ENCODE results near the gene RPL32.
"Not testable (repeated sequence)": the region's sequence is repeated elsewhere in the genome, so short reads cannot be mapped to it uniquely, and the experiment has no call there.

RPL32 gene

DNA sequence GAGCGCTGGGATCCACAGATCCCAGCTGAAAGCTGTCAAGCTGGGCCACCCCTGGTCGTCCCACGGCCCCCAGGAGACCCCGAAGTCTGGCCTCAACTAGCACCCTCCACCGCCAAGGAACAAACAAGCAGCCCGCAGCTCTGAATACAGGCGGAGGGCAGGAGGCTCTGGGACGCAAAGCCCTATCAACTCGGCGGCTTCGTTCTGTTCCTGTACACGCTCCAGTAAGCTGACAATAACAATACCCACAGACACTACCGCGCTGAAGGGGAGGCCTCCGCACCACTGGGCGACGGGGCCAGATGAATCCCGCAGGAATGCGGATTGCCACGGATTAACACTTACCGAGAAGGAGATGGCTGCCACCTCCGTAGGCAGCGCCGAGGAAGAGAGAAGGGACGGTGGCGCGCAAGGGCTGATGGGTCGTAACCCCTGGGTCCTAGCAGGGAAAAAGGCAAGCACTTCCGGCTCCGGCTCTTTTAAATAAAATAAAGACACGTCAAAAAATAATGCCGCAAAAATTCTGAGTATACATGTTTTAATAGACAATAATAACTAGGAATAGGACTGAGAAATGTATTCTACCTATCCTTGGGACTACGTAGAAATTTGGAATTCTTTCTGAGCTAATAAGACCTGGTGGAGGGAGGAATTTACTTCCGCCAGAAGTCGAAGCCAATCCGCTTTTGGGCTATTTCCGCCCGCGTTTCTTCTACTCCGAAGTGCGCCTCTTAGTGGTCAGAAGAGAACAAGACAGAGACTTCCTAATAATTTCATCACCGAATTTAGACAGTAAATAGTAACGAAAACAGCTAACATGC is at the start of gene RPL32:
Gene RPL32, minus strand, starts transcription at position 417 of the 821 bp plus-strand sequence. CDS start 1,328 bp downstream, outside the sequence.
- ATAC-seq, result peak; percentile 85 to 86

GRCh38 chr3:12890610-12891390 is 49.4 kb upstream of the RPL32 start:
- no peak for ATAC-seq

- no peak for ATAC-seq
These were observed 45.4 kb upstream of the RPL32 start for GRCh38 chr3:12886736-12887135.

GRCh38 chr3:12886106-12886679 is 44.8 kb upstream of the RPL32 start:
- ATAC-seq, result peak; percentile 58 to 73

- no peak for ATAC-seq
These were observed 44.2 kb upstream of the RPL32 start for GRCh38 chr3:12885583-12885930.

DNA sequence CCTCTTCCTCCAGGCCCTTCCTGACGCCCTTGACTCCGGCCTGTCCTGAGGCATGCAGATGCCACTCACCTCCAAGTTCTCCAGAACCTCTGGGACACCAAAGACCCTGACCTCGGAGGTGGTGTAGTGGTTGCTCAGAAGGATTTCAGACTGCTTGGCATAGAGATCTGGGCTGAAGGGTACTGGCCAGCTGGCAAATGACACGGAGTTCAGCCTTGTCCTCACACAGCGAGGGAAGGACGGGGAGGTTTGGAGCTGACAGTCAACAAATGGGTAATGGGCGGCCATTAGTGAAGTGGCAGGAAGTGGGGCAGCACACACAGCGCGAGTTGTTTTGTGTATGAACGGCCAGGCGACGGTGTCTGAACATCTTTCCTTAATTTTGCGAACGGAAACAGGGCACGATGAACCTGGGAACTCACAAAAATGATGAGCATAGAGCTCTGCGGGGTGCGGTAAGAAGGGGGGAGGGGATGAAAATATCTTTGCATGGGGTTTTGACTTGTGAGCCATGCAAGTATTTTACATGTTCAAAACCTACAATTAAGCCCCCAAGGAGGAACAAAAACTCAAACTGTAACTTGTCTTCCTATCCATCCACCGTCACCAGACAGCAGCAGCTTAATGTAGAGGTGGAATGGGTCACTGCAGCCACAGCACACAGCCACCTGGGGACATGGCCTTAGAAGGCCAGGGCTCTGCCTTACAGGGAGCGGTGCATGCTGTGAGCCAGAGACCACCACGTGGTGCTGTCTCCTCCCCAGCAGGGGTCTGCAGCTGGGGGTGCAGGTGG is 43.6 kb upstream of the RPL32 start:
- ATAC-seq, result no peak

- ATAC-seq, result no peak
These were observed 42.9 kb upstream of the RPL32 start for GRCh38 chr3:12884186-12884680.

- ATAC-seq, result no peak
These were observed 41.3 kb upstream of the RPL32 start for GRCh38 chr3:12882336-12883310.

GRCh38 chr3:12881858-12882257 is 40.5 kb upstream of the RPL32 start:
- not testable (repeated sequence) for ATAC-seq

DNA sequence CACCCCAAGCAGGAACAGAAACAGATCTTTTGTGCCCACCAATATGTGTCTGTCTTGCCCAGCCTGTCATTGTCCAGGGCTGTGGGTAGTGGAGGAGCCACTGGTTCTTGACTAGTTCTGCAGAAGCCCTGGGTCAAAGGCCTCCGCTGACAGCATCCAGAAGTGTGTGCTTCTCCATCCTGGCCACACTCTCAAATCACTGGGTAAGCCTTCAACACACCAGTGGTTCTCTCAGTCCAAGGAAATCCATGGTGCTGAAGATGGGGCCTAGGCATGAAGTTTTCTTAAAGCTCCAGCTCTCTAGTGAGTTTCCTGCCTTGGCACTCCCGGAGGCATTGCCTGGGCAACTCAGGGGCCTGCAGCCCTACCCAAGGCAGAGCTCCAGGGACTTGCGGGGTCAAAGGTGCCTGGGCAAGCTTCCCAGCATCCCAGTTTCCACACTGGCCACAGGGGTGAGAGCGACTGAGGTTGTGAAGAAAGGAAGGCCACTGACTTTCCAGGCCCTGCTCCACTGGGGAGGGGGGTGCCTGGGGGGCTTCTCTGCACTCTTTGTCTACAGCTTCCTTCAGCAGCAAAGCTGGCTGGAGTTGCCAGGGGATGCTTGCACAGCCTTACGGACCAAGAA is 37.9 kb upstream of the RPL32 start:
- ATAC-seq, result no peak

GRCh38 chr3:12878758-12879157 is 37.4 kb upstream of the RPL32 start:
- ATAC-seq, result not testable (repeated sequence)

DNA sequence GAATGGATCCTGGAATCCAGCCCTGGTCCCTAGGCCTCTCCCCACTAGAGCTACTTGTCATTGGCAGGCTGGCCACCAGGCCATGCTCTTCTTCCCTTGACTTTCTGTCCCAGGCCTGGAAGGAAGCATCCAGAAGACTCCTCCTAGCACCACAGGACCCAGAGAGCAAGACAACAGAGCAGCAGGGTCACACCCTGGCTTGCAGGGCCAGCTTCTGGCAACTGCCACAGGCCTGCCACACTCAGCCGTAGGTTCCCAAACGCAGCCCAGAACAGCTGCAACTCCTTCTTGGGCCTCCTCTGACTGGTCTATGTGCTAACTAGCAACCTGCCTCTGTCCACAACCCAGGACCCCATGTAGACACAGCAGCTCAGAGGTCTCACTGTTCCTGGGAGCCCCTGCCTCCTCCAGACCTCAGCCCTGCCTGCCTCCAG is 36.8 kb upstream of the RPL32 start:
- ATAC-seq, result no peak

DNA sequence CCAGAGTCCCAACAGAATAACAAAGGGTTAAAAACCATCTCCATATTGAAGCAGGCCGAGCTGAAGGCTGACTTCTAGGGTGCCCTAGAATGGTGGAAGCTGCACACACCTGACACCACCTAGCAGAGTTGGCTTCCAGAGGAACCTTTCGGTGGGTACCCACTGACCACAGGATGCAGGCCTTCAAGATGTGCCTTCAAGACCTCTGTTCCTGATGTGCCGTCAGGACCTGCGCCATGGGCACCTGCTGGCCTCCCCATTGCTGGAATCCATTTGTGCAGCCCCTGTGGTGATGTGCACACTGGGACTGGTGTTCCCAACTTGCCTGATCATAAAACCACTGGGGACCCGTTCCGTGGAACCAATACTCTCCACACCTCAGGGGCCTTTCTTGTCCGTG is 35.7 kb upstream of the RPL32 start:
- ATAC-seq, result no peak

DNA sequence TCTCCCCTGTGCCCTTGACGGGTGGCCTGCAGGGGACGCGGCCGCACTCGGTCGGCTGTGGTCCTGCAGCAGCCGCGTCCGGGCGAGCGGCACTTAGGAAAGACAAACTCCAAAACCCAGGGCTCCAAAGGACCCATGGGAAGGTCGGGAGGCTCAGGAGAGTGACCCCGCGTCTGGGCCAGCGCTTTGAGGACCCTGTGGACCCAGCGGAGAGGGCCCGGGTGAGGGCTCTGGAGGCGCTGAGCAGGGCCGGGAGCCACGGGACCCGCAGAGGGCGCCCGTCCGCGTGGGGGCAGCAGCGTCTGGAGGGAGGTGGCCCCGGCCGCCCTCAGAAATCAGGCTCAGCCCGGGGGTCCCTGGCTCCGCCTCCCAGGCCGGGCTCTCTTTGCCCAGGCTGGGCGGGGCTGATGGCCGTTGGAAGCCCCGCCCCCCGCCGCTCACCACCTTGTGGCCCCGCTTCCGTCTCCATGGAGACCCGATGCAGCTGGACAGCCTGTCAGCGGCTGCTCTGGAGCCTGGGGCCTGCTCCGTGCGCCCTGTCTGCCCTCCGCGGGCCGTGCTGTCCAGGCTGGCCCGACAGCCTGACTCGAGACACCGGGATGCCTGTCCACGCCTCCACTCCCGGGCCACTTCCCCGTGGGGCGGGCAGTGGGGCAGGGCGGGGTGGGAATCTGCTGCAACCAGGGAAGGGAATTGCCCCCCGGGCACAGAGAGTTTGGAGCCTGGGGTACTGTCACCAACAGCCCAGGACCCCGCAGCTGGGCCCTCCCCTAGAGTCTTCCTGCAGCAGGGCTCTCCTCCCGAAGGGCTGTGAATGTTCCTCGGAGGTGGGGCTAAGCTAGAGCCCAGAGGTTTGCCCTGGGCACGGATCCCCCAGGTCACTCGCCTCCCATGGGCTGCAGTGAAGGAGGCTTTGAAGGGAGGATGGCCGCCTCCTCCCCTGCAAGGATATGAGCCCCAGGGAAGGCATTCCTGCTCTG is 34.8 kb upstream of the RPL32 start:
- peak in 1 of 2 donors; percentile 22 for ATAC-seq

GRCh38 chr3:12871404-12871983 is 30.1 kb upstream of the RPL32 start:
- ATAC-seq, result no peak

- ATAC-seq, result no peak
These were observed 29.6 kb upstream of the RPL32 start for GRCh38 chr3:12870942-12871341.

DNA sequence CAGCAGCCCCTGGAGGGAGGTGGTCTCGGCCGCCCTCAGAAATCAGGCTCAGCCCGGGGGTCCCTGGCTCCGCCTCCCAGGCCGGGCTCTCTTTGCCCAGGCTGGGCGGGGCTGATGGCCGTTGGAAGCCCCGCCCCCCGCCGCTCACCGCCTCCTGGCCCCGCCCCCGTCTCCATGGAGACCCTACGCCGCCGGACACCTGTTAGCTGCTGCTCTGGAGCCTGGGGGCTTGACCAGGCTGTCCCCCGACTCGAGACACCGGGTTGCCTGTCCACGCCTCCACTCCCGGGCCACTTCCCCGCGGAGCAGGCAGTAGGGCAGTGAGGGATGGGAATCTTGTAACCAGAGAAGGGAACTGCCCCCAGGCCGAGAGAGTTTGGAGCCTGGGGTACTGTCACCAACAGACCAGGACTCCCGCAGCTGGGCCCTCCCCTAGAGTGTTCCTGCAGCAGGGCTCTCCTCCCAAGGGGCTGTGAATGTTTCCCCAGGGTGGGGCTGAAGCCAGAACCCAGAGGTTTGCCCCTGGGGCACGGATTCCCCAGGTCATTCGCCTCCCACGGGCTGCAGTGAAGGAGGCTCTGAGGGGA is 27.8 kb upstream of the RPL32 start:
- ATAC-seq, result peak; percentile 9 to 14
